PC-9 (cell line): ENCODE results near the gene C16orf95. TPM values are rescaled to one million over a fixed set of nuclear protein-coding genes. Genes with fewer than 3 reads are reported as not detected.

Source experiments
- BruUV-seq: library from RNA; stranded (reverse); fragments of 400-500 nt; replicated peaks from 2 replicates; lab custom pipeline; 2021; lab: Mats Ljungman, UMichigan
- CTCF ChIA-PET: fragments of 300-600 bp; sonication (Branson Sonifier 250); formaldehyde crosslinking; loops from one replicate; lab custom pipeline; 2022; ENCODE audit warnings: antibody characterized with exemption; lab: Charles Lee
- POLR2A ChIA-PET: fragments of 300-600 bp; sonication (Branson Sonifier 250); formaldehyde crosslinking; loops from one replicate; lab custom pipeline; 2022; ENCODE audit warnings: antibody characterized with exemption; ENCODE audit not compliant: unreplicated experiment; lab: Charles Lee
- DNase-seq, 2 experiments: peaks; one replicate each; pipeline versions ENCODE4 v3.0.0 to v3.0.0-alpha.2; 2015 to 2022; ENCODE audit warnings: mixed read lengths in 1 of 2
- H2AFZ ChIP-seq: fragments of 200-600 bp; sonication (generic); 2 replicates; pipeline ENCODE4 v1.8.1; 2017; ENCODE audit warnings: antibody characterized with exemption
- H3F3A ChIP-seq: fragments of 200-600 bp; sonication (generic); 2 replicates; pipeline ENCODE4 v1.8.1; 2017; ENCODE audit warnings: antibody characterized with exemption, mild to moderate bottlenecking, low read depth; ENCODE audit not compliant: insufficient read depth
- H3K27ac ChIP-seq: fragments of 200-600 bp; sonication (generic); 2 replicates; pipeline ENCODE4 v1.6.1; 2016; ENCODE audit warnings: mixed run types
- H3K27me3 ChIP-seq: fragments of 200-600 bp; sonication (generic); 2 replicates; pipeline ENCODE4 v1.6.1; 2016; ENCODE audit warnings: low read depth, mixed run types; ENCODE audit not compliant: insufficient read depth
- H3K36me3 ChIP-seq: fragments of 200-600 bp; sonication (generic); 2 replicates; pipeline ENCODE4 v1.6.1; 2016; ENCODE audit warnings: low read depth, mixed run types
- H3K4me1 ChIP-seq: fragments of 200-600 bp; sonication (generic); replicated peaks from 2 replicates; pipeline ENCODE4 v1.6.1; 2016; ENCODE audit warnings: mixed run types; ENCODE audit not compliant: insufficient read depth
- H3K4me2 ChIP-seq: fragments of 200-600 bp; sonication (generic); 2 replicates; pipeline ENCODE4 v1.6.1; 2017; ENCODE audit warnings: mixed run types
- H3K4me3 ChIP-seq: fragments of 200-600 bp; sonication (generic); 2 replicates; pipeline ENCODE4 v1.6.1; 2016; ENCODE audit warnings: mixed run types
- H3K79me2 ChIP-seq: fragments of 200-600 bp; sonication (generic); 2 replicates; pipeline ENCODE4 v1.6.1; 2017; ENCODE audit warnings: low read depth, mixed run types
- H3K9me2 ChIP-seq: fragments of 200-600 bp; sonication (generic); 2 replicates; pipeline ENCODE4 v1.8.1; 2017; ENCODE audit warnings: mild to moderate bottlenecking; ENCODE audit not compliant: insufficient read depth
- H3K9me3 ChIP-seq: fragments of 200-600 bp; sonication (generic); 2 replicates; pipeline ENCODE4 v1.8.1; 2016; ENCODE audit warnings: low read depth; ENCODE audit not compliant: insufficient read depth
- H4K20me1 ChIP-seq: fragments of 200-600 bp; sonication (generic); 2 replicates; pipeline ENCODE4 v1.8.1; 2017; ENCODE audit not compliant: insufficient read depth
- EZH2 ChIP-seq: fragments of 200-600 bp; sonication (generic); IDR thresholded peaks from 2 replicates; pipeline ENCODE4 v1.8.0; 2017; ENCODE audit warnings: antibody characterized with exemption, low read depth
- intact Hi-C: fragments of 100-400 bp; cut with micrococcal nuclease; formaldehyde crosslinking; loops from one replicate; pipeline ENCODE4 v1.10.0; 2022; ENCODE audit not compliant: unreplicated experiment
- total RNA-seq: library from RNA; stranded (reverse); gene quantifications from 2 replicates; pipeline ENCODE4 v1.2.3, GENCODE V29; 2021
- TF ChIP-seq, protein P1 (sequence below): fragments of 200-600 bp; sonication (generic); conservative IDR thresholded peaks from 2 replicates; pipeline ENCODE4 v1.6.1; 2017; ENCODE audit warnings: mixed run types, antibody characterized with exemption, mild to moderate bottlenecking, moderate library complexity

Gene C16orf95
- total RNA-seq, 1 experiment from 2014 or later, result 7.5 TPM

DNA sequence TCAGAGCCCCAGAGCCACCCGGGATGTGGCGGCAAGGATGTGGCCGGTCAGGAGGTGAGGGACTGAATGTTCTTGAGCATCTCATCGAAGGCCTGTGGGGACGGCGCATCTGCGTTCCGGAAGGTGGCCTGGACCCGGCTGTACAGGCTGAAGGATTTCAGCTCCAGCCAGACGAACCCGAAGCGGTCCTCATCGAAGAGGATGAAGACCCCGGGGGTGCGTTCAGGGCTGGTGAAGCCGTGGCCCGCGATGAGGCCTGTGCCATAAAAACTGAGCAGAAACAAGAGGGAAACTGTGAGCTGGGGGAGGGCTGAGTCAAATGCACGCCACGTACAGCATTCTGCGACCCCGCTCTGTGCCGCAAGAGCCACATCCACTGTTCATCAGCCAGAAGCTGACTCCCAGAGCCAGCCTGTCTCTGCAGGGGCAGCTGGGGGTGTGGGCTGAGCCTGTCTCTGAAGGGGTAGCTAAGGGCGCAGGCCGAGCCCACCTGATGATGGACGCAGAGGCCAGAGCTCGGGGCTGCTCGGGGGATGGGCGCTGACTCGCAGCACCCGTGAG, 14.1 kb upstream of the C16orf95 start:
- no TSS peak for BruUV-seq
- Histone ChIP-seq H2AFZ (no peak overlapping the region), H3K4me3 (no peak overlapping the region), H3K9me3 (no peaks in the 10 kb centered on the region), H4K20me1 (peaks cover 5% of the 10 kb centered on the region; the same call in 1 of the 2 replicates), H3K9me2 (no peaks in the 10 kb centered on the region), H3F3A (no peaks in the 10 kb centered on the region), H3K79me2 (no peaks in the 10 kb centered on the region), H3K4me2 (no peak overlapping the region), H3K27ac (no peak overlapping the region), H3K36me3 (no peaks in the 10 kb centered on the region), H3K4me1 (no peaks in the 10 kb centered on the region), H3K27me3 (no peaks in the 10 kb centered on the region)
- no peak for TF ChIP-seq EZH2
- TF ChIP-seq, protein P1, sequence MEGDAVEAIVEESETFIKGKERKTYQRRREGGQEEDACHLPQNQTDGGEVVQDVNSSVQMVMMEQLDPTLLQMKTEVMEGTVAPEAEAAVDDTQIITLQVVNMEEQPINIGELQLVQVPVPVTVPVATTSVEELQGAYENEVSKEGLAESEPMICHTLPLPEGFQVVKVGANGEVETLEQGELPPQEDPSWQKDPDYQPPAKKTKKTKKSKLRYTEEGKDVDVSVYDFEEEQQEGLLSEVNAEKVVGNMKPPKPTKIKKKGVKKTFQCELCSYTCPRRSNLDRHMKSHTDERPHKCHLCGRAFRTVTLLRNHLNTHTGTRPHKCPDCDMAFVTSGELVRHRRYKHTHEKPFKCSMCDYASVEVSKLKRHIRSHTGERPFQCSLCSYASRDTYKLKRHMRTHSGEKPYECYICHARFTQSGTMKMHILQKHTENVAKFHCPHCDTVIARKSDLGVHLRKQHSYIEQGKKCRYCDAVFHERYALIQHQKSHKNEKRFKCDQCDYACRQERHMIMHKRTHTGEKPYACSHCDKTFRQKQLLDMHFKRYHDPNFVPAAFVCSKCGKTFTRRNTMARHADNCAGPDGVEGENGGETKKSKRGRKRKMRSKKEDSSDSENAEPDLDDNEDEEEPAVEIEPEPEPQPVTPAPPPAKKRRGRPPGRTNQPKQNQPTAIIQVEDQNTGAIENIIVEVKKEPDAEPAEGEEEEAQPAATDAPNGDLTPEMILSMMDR, result no peak
- no peak for DNase-seq
- CTCF ChIA-PET, result no interaction called here
- POLR2A ChIA-PET, result no interaction called here
- intact Hi-C loops, result no loop called here

DNA sequence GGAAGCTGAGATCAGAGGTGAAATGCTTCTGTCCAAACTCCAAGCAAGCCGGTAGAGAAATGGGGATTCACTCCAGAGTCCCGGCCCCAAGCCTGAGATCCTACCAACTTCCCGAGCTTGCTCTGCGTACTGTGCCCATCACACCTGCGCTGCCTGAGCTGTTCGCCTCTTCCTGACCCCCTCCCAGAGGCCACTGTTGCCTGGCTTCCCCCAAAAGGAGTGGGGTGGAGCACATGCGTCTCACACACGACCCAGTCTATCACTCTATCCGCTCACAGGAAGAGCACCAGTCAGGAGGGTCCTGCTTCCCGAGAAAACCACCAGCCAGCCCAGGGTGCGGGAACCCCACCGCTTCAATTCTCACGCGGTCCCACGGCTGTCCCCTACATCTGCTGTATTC, 13.5 kb upstream of the C16orf95 start:
- no peak overlapping the region for H3K4me3 ChIP-seq
- H3F3A ChIP-seq, result no peaks in the 10 kb centered on the region
- H3K36me3 ChIP-seq, result no peaks in the 10 kb centered on the region
- no peak overlapping the region for H2AFZ ChIP-seq
- no peak overlapping the region for H3K4me2 ChIP-seq
- peaks cover 7% of the 10 kb centered on the region; the same call in 1 of the 2 replicates for H4K20me1 ChIP-seq
- intact Hi-C loops, result no loop called here
- no peak for TF ChIP-seq EZH2
- TF ChIP-seq, protein P1, result no peak
- no peak overlapping the region for H3K27ac ChIP-seq
- CTCF ChIA-PET, result no interaction called here
- H3K27me3 ChIP-seq, result no peaks in the 10 kb centered on the region
- no peaks in the 10 kb centered on the region for H3K9me2 ChIP-seq
- no peaks in the 10 kb centered on the region for H3K9me3 ChIP-seq
- no peaks in the 10 kb centered on the region for H3K4me1 ChIP-seq
- no peaks in the 10 kb centered on the region for H3K79me2 ChIP-seq
- no peak for DNase-seq
- POLR2A ChIA-PET, result no interaction called here
- no TSS peak for BruUV-seq

DNA sequence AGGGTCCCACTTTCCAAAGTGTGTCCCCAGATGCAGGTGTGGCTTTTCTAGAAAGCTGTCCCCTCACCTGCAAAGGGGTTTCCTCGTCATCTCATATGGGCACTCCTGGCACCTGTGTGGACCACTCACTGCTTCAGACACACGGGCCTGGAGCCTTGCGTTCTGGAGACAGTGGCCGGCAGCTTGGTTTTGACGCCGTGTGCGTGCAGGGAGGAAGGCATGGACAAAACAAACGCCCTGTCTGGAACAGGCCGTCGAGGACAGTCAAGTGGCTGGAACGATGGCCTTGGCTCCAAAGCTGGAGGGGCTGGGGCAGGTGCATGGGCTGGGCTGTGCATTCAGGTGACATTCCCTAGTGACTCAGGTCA, 13.0 kb upstream of the C16orf95 start:
- no peaks in the 10 kb centered on the region for H3K9me3 ChIP-seq
- no peak for DNase-seq
- ChIA-PET POLR2A (no interaction called here), CTCF (no interaction called here)
- H3K4me3 ChIP-seq, result no peak overlapping the region
- TF ChIP-seq, protein P1, result no peak
- no peak for TF ChIP-seq EZH2
- H3F3A ChIP-seq, result no peaks in the 10 kb centered on the region
- H4K20me1 ChIP-seq, result peaks cover 7% of the 10 kb centered on the region; the same call in 1 of the 2 replicates
- H3K27me3 ChIP-seq, result no peaks in the 10 kb centered on the region
- H3K79me2 ChIP-seq, result no peaks in the 10 kb centered on the region
- BruUV-seq, result no TSS peak
- H3K36me3 ChIP-seq, result no peaks in the 10 kb centered on the region
- intact Hi-C loops, result no loop called here
- no peak overlapping the region for H3K27ac ChIP-seq
- no peaks in the 10 kb centered on the region for H3K4me1 ChIP-seq
- no peak overlapping the region for H2AFZ ChIP-seq
- no peaks in the 10 kb centered on the region for H3K9me2 ChIP-seq
- no peak overlapping the region for H3K4me2 ChIP-seq
